NCI-H187 treated with DMSO at 0.1 percent for 48 hours (cell line): ENCODE data around the gene DESI2.
"Not testable (repeated sequence)": the region's sequence is repeated elsewhere in the genome, so short reads cannot be mapped to it uniquely, and the experiment has no call there.

Experiments used
- DNase-seq: peaks from one replicate; lab custom pipeline; 2025; lab: John Stamatoyannopoulos, UW

Gene DESI2

GRCh38 chr1:244654108-244655038 lies 1.4 kb downstream of the DESI2 start:
- no peak for DNase-seq

- DNase-seq = no peak
Measured at GRCh38 chr1:244655186-244655585, 2.3 kb downstream of the DESI2 start.

- no peak for DNase-seq
Measured at GRCh38 chr1:244657421-244657820, 4.5 kb downstream of the DESI2 start.

- no peak for DNase-seq
Measured at GRCh38 chr1:244659694-244660093, 6.8 kb downstream of the DESI2 start.

GRCh38 chr1:244660595-244660994 lies 7.7 kb downstream of the DESI2 start:
- DNase-seq = no peak

- DNase-seq = not testable (repeated sequence)
Measured at GRCh38 chr1:244661569-244662312, 8.8 kb downstream of the DESI2 start.

- DNase-seq = no peak
Measured at GRCh38 chr1:244662599-244662998, 9.7 kb downstream of the DESI2 start.

- DNase-seq = no peak
Measured at GRCh38 chr1:244664353-244664752, 11.4 kb downstream of the DESI2 start.

GRCh38 chr1:244665771-244666217 lies 12.9 kb downstream of the DESI2 start:
- peak; percentile 43 for DNase-seq

- DNase-seq = not testable (repeated sequence)
Measured at GRCh38 chr1:244666672-244667418, 13.9 kb downstream of the DESI2 start.

- DNase-seq = no peak
Measured at GRCh38 chr1:244667797-244668196, 14.9 kb downstream of the DESI2 start.

GRCh38 chr1:244672946-244673682 lies 20.2 kb downstream of the DESI2 start:
- no peak for DNase-seq

- DNase-seq = no peak
Measured at GRCh38 chr1:244674446-244674845, 21.5 kb downstream of the DESI2 start.

GRCh38 chr1:244675167-244675566 lies 22.2 kb downstream of the DESI2 start:
- no peak for DNase-seq

GRCh38 chr1:244678697-244679096 lies 25.8 kb downstream of the DESI2 start:
- no peak for DNase-seq

GRCh38 chr1:244680667-244681066 lies 27.7 kb downstream of the DESI2 start:
- DNase-seq = no peak

GRCh38 chr1:244682087-244682486 lies 29.2 kb downstream of the DESI2 start:
- DNase-seq = not testable (repeated sequence)

- no peak for DNase-seq
Measured at GRCh38 chr1:244695937-244696336, 43.0 kb downstream of the DESI2 start.

GRCh38 chr1:244699741-244700140 lies 46.8 kb downstream of the DESI2 start:
- no peak for DNase-seq

GRCh38 chr1:244700808-244701207 lies 47.9 kb downstream of the DESI2 start:
- no peak for DNase-seq

GRCh38 chr1:244702620-244703019 lies 49.7 kb downstream of the DESI2 start:
- DNase-seq = no peak

- DNase-seq = no peak
Measured at GRCh38 chr1:244704107-244704506, 51.2 kb downstream of the DESI2 start.
